GM23338 (cell line): ENCODE results near the gene ABAT.

Source experiments
- CREB1 ChIP-seq: fragments of 250-450 bp; sonication (Bioruptor Pico); IDR thresholded peaks from 2 replicates; pipeline ENCODE4 v1.5.0; 2020; ENCODE audit warnings: low read depth, mild to moderate bottlenecking, moderate library complexity
- EZH2 ChIP-seq: fragments of 200-600 bp; sonication (generic); IDR thresholded peaks from one replicate; pipeline ENCODE4 v1.8.0; 2017; ENCODE audit warnings: antibody characterized with exemption, mild to moderate bottlenecking, low read depth; ENCODE audit not compliant: unreplicated experiment
- EZH2phosphoT487 ChIP-seq: fragments of 200-600 bp; sonication (generic); IDR thresholded peaks from one replicate; pipeline ENCODE4 v1.8.1; 2018; ENCODE audit warnings: antibody characterized with exemption; ENCODE audit not compliant: unreplicated experiment
- NANOG ChIP-seq: IDR thresholded peaks from 2 replicates; pipeline ENCODE4 v1.6.1; 2016; ENCODE audit warnings: antibody characterized with exemption, borderline replicate concordance
- POLR2AphosphoS5 ChIP-seq: IDR thresholded peaks from 2 replicates; pipeline ENCODE4 v1.6.1; 2016; ENCODE audit warnings: antibody characterized with exemption, low read depth
- ZNF114 ChIP-seq: fragments of 250-450 bp; sonication (Bioruptor Pico); IDR thresholded peaks from 2 replicates; pipeline ENCODE4 v1.5.0; 2020; ENCODE audit warnings: mild to moderate bottlenecking, moderate library complexity
- TF ChIP-seq, protein P1 (sequence below): IDR thresholded peaks from one replicate; pipeline ENCODE4 v1.6.1; 2018; ENCODE audit warnings: antibody characterized with exemption; ENCODE audit not compliant: unreplicated experiment
- TF ChIP-seq, protein P2 (sequence below): IDR thresholded peaks from 2 replicates; pipeline ENCODE4 v1.6.1; 2016; ENCODE audit warnings: antibody characterized with exemption
- TF ChIP-seq, protein P3 (sequence below), 2 experiments: fragments of 200-600 bp in 1 of 2; sonication (generic) in 1 of 2; conservative IDR thresholded peaks; 2 replicates each; pipeline versions ENCODE4 v1.5.1 to v1.6.1; 2016 to 2017; ENCODE audit warnings: antibody characterized with exemption in 2 of 2, low read depth in 2 of 2, mild to moderate bottlenecking in 2 of 2, moderate library complexity in 1 of 2

DNA sequence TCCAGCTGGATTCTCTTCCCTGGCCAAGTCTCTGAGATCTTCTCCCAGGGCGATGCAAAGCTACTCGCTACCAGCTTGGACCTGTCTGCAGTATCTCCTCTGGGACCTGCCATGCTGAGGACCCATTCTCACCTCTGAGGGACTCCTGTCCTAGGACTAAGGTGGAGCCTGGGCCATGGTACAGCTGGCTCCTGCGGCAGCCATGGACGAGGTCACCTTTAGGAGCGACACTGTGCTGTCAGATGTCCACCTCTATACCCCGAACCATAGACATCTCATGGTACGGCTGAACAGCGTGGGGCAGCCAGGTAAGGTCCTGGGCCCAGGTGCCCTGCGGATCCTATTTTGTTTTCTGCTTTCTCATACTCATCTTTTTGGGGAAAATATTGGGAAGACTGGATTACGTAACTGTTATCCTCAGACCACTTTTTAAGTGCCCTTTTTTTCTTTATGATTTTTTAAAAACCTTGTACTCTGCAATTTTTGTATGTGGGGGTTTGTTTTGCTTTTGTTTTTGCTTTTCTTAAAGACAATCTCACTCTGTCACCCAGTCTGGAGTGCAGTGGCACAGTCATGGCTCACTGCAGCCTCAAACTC lies 48.8 kb upstream of the ABAT start:
- TF ChIP-seq, protein P1, sequence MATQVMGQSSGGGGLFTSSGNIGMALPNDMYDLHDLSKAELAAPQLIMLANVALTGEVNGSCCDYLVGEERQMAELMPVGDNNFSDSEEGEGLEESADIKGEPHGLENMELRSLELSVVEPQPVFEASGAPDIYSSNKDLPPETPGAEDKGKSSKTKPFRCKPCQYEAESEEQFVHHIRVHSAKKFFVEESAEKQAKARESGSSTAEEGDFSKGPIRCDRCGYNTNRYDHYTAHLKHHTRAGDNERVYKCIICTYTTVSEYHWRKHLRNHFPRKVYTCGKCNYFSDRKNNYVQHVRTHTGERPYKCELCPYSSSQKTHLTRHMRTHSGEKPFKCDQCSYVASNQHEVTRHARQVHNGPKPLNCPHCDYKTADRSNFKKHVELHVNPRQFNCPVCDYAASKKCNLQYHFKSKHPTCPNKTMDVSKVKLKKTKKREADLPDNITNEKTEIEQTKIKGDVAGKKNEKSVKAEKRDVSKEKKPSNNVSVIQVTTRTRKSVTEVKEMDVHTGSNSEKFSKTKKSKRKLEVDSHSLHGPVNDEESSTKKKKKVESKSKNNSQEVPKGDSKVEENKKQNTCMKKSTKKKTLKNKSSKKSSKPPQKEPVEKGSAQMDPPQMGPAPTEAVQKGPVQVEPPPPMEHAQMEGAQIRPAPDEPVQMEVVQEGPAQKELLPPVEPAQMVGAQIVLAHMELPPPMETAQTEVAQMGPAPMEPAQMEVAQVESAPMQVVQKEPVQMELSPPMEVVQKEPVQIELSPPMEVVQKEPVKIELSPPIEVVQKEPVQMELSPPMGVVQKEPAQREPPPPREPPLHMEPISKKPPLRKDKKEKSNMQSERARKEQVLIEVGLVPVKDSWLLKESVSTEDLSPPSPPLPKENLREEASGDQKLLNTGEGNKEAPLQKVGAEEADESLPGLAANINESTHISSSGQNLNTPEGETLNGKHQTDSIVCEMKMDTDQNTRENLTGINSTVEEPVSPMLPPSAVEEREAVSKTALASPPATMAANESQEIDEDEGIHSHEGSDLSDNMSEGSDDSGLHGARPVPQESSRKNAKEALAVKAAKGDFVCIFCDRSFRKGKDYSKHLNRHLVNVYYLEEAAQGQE, result no peak
- TF ChIP-seq, protein P2, sequence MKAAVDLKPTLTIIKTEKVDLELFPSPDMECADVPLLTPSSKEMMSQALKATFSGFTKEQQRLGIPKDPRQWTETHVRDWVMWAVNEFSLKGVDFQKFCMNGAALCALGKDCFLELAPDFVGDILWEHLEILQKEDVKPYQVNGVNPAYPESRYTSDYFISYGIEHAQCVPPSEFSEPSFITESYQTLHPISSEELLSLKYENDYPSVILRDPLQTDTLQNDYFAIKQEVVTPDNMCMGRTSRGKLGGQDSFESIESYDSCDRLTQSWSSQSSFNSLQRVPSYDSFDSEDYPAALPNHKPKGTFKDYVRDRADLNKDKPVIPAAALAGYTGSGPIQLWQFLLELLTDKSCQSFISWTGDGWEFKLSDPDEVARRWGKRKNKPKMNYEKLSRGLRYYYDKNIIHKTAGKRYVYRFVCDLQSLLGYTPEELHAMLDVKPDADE, result no peak
- TF ChIP-seq, protein P3, sequence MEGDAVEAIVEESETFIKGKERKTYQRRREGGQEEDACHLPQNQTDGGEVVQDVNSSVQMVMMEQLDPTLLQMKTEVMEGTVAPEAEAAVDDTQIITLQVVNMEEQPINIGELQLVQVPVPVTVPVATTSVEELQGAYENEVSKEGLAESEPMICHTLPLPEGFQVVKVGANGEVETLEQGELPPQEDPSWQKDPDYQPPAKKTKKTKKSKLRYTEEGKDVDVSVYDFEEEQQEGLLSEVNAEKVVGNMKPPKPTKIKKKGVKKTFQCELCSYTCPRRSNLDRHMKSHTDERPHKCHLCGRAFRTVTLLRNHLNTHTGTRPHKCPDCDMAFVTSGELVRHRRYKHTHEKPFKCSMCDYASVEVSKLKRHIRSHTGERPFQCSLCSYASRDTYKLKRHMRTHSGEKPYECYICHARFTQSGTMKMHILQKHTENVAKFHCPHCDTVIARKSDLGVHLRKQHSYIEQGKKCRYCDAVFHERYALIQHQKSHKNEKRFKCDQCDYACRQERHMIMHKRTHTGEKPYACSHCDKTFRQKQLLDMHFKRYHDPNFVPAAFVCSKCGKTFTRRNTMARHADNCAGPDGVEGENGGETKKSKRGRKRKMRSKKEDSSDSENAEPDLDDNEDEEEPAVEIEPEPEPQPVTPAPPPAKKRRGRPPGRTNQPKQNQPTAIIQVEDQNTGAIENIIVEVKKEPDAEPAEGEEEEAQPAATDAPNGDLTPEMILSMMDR (conservative IDR thresholded peaks at IDR 0.05; ENCODE audit: low read depth in 2 of 2), result no peak
- TF ChIP-seq POLR2AphosphoS5, result no peak
- no peak for TF ChIP-seq EZH2
- TF ChIP-seq CREB1 (CRISPR knock-in tag), result no peak
- TF ChIP-seq NANOG, result no peak
- no peak for TF ChIP-seq ZNF114 (CRISPR knock-in tag)
- no peak for TF ChIP-seq EZH2phosphoT487
